ENCODE measurements around the gene CAPS. TPM values are rescaled to one million over a fixed set of nuclear protein-coding genes. Genes with fewer than 3 reads are reported as not detected.

Gene CAPS
- total RNA-seq, 2 donors from 2014 or later: 6.6 to 6.7 TPM

DNA sequence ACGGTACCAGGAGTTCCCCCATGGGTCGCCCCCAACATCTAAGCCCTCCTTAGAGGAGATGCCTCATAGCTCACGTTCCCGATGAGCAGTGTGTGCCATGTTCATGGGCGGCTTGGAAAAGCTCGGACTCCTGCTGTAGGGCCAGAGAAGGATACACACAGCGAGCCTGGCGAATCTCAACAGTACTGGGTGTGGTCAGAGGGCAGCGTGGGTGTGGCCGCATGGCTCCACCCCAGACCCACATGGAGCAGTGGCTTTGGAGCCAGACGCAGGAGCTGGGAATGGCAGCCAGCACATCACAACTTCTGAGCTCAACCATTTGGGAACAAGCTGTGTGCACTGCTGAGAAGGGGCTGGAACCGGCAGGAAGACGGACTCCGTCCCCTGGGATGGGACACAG, 15.6 kb downstream of the CAPS start:
- no peaks in the 10 kb centered on the region for H3K9me3 Mint-ChIP-seq
- no peaks in the 10 kb centered on the region for H3K4me1 Mint-ChIP-seq
- no peaks in the 10 kb centered on the region for H3K27me3 Mint-ChIP-seq (ENCODE audit: insufficient read depth)
- no peak overlapping the region for H3K9ac ChIP-seq (ENCODE audit: extremely low read depth, low read length, poor library complexity, severe bottlenecking)
- H3K27ac Mint-ChIP-seq: no peak overlapping the region
- no peak overlapping the region for H3K4me3 ChIP-seq (ENCODE audit: low read length)
- TF ChIP-seq, protein P1, sequence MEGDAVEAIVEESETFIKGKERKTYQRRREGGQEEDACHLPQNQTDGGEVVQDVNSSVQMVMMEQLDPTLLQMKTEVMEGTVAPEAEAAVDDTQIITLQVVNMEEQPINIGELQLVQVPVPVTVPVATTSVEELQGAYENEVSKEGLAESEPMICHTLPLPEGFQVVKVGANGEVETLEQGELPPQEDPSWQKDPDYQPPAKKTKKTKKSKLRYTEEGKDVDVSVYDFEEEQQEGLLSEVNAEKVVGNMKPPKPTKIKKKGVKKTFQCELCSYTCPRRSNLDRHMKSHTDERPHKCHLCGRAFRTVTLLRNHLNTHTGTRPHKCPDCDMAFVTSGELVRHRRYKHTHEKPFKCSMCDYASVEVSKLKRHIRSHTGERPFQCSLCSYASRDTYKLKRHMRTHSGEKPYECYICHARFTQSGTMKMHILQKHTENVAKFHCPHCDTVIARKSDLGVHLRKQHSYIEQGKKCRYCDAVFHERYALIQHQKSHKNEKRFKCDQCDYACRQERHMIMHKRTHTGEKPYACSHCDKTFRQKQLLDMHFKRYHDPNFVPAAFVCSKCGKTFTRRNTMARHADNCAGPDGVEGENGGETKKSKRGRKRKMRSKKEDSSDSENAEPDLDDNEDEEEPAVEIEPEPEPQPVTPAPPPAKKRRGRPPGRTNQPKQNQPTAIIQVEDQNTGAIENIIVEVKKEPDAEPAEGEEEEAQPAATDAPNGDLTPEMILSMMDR (conservative IDR thresholded peaks at IDR 0.05): no peak
- H3K4me1 ChIP-seq (ENCODE audit: control insufficient read depth, insufficient read depth, low read length): no peaks in the 10 kb centered on the region
- H3K27me3 ChIP-seq (ENCODE audit: control insufficient read depth, insufficient read depth, low read length, poor library complexity, severe bottlenecking): no peaks in the 10 kb centered on the region
- peaks cover 83% of the 10 kb centered on the region for H3K36me3 Mint-ChIP-seq (ENCODE audit: low read depth)
- DNase-seq: peak; percentile 60
- peaks cover 83% of the 10 kb centered on the region for H3K36me3 ChIP-seq (ENCODE audit: control insufficient read depth, insufficient read depth, low read length)
- WGBS, 2 experiments (ENCODE audit: insufficient coverage in 1 of 2, insufficient read length in 1 of 2): 92 to 99% methylated on average over 13 to 14 of the region's 14 CpGs
- H3K9me3 ChIP-seq (ENCODE audit: control insufficient read depth, low read length): no peaks in the 10 kb centered on the region
- no peak overlapping the region for H3K4me3 Mint-ChIP-seq
- H3K27ac ChIP-seq (ENCODE audit: low read depth, low read length): no peak overlapping the region

DNA sequence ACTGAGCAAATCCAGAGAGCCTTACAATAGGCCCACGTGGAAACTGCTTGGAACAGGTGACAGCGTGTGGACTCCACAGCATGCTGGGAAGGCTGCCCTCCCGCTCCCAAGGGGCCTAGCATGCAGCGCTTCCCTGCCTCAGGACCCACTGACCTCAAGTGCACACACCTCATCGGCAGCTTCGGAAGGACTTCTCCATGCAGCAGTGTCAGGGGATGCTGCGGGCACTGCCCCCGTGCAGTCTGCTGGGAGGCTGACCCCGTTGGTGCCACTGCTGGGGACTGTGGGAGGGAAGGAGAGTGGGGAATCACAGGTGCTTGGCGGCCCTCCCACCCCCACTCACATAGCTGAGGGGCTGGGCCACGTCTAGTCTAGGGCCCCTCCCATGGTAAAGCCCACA, 17.2 kb downstream of the CAPS start:
- peaks cover 80% of the 10 kb centered on the region for H3K36me3 Mint-ChIP-seq (ENCODE audit: low read depth)
- no peaks in the 10 kb centered on the region for H3K4me1 ChIP-seq (ENCODE audit: control insufficient read depth, insufficient read depth, low read length)
- no peaks in the 10 kb centered on the region for H3K9me3 Mint-ChIP-seq
- no peaks in the 10 kb centered on the region for H3K27me3 Mint-ChIP-seq (ENCODE audit: insufficient read depth)
- peaks cover 73% of the 10 kb centered on the region for H3K36me3 ChIP-seq (ENCODE audit: control insufficient read depth, insufficient read depth, low read length)
- TF ChIP-seq, protein P1 (conservative IDR thresholded peaks at IDR 0.05): no peak
- H3K9me3 ChIP-seq (ENCODE audit: control insufficient read depth, low read length): no peaks in the 10 kb centered on the region
- H3K4me3 Mint-ChIP-seq: no peak overlapping the region
- no peaks in the 10 kb centered on the region for H3K27me3 ChIP-seq (ENCODE audit: control insufficient read depth, insufficient read depth, low read length, poor library complexity, severe bottlenecking)
- no peak for DNase-seq
- no peak overlapping the region for H3K4me3 ChIP-seq (ENCODE audit: low read length)
- H3K4me1 Mint-ChIP-seq: no peaks in the 10 kb centered on the region
- WGBS, 2 experiments (ENCODE audit: insufficient coverage in 1 of 2, insufficient read length in 1 of 2): 92 to 100% methylated on average over 5 to 11 of the region's 11 CpGs
- H3K27ac Mint-ChIP-seq: no peak overlapping the region
- H3K27ac ChIP-seq (ENCODE audit: low read depth, low read length): no peak overlapping the region
- H3K9ac ChIP-seq (ENCODE audit: extremely low read depth, low read length, poor library complexity, severe bottlenecking): no peak overlapping the region

DNA sequence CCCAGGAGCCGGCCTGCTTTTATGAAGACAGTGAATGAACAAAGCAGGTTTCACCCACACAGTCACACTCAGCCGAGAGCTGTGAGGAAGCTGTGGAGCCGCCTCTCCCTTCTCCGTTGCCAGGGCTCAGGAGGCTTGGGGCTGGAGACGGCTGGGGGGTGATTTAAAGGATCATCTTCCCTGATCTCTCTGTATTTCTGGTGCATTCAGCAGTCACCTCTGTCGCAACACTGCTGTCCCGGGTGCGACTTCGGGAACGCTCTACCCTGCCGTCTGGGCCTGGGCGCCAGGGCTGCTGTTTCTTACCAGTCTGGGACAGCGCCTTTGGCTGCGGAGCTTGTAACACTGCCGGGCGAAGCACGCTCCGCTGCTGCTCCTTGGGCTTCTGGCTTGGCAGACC, 18.1 kb downstream of the CAPS start:
- no peaks in the 10 kb centered on the region for H3K27me3 Mint-ChIP-seq (ENCODE audit: insufficient read depth)
- H3K27me3 ChIP-seq (ENCODE audit: control insufficient read depth, insufficient read depth, low read length, poor library complexity, severe bottlenecking): no peaks in the 10 kb centered on the region

More for the DNA sequence above, 18.1 kb downstream of the CAPS start:
- no peak overlapping the region for H3K4me3 Mint-ChIP-seq
- H3K9me3 Mint-ChIP-seq: no peaks in the 10 kb centered on the region
- H3K36me3 Mint-ChIP-seq (ENCODE audit: low read depth): peaks cover 79% of the 10 kb centered on the region
- no peak overlapping the region for H3K9ac ChIP-seq (ENCODE audit: extremely low read depth, low read length, poor library complexity, severe bottlenecking)
- no peak overlapping the region for H3K4me3 ChIP-seq (ENCODE audit: low read length)
- DNase-seq: no peak
- no peaks in the 10 kb centered on the region for H3K9me3 ChIP-seq (ENCODE audit: control insufficient read depth, low read length)
- peaks cover 70% of the 10 kb centered on the region for H3K36me3 ChIP-seq (ENCODE audit: control insufficient read depth, insufficient read depth, low read length)
- no peaks in the 10 kb centered on the region for H3K4me1 ChIP-seq (ENCODE audit: control insufficient read depth, insufficient read depth, low read length)
- TF ChIP-seq, protein P1 (conservative IDR thresholded peaks at IDR 0.05): no peak
- H3K27ac ChIP-seq (ENCODE audit: low read depth, low read length): no peak overlapping the region
- H3K27ac Mint-ChIP-seq: no peak overlapping the region
- WGBS, 2 experiments (ENCODE audit: insufficient coverage in 1 of 2, insufficient read length in 1 of 2): 96 to 99% methylated on average over 16 to 18 of the region's 18 CpGs
- H3K4me1 Mint-ChIP-seq: no peaks in the 10 kb centered on the region
